Left hindlimb (tissue), 1 donor: ENCODE results near the gene GPC6.

ENCODE experiments used
- DNase-seq: peaks from one replicate; pipeline ENCODE4 v3.0.0-alpha.2; 2018

GPC6 gene

DNA sequence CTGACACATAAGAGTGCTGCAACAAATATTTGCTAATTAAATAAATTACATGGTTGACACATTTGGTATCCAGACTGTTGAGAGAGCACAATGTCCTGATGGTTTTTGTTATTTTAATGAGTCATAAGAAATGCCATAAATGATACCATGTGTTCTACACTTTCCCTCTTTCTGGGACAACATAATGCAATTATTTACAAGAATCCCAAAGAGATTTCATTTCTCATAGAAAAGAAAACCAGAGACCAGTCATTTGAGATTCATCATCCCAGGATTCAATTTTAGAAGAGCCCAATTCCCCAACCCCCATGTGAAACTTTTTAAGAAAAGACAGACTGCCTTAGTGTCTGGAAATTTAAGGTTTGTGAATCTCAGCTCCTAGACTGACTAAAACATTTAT, 853.3 kb downstream of the GPC6 start:
- no peak for DNase-seq

DNA sequence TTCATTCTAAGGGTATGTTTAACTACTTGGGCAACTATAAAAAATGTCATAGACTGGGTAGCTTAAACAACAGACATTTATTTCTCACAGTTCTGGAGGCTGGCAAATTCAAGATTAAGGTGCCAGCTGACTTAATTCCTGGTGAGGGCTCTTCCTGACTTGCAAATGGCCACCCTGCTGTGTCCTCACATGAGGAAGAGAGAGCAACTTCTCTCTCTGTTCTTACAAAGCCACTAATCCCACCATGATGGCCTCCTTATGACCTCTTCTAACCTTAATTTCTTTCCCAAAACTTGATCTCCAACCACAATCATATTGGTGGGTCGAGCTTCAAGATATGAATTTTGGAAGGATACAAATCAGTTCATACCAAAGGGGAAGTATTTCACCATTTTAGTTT, 853.9 kb downstream of the GPC6 start:
- no peak for DNase-seq

DNA sequence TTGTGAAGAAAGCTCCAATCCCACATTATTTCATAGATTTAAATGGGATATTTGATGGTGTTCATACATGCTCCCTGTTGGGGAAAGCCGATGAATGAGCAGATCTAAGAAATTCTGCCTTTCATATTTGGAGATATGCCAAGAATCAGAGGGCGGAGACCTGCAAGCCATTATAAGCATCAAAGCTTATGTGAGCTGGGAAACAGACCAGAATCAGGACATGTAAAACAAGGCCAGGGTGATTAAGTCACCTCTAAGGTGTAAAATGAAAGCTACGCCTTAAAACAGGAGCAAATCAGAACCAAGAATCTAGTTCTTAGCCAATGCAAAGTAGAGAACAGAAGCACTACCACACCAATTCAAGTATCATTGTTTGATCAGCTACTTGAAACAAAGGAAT, 860.5 kb downstream of the GPC6 start:
- no peak for DNase-seq

DNA sequence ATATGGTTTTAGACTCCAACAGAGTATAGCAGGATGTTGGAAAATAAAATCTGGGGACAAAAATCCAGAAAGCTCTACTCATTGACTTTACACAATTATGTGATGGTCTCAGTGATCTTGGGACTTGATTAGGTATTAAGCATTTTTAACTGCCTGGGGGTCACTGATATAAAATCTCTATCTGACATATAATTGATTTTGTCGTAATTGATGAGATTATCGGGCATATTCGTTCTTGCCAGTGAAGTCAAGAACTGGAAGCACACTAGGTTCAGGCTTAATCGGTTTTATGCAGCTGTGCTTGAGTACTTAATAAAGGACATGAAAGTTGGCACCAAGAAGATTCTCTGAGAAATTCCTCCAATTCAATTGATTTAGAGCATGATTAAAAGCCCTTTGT, 862.1 kb downstream of the GPC6 start:
- DNase-seq, result no peak

GRCh38 chr13:94090773-94091480, 864.3 kb downstream of the GPC6 start:
- DNase-seq, result no peak

DNA sequence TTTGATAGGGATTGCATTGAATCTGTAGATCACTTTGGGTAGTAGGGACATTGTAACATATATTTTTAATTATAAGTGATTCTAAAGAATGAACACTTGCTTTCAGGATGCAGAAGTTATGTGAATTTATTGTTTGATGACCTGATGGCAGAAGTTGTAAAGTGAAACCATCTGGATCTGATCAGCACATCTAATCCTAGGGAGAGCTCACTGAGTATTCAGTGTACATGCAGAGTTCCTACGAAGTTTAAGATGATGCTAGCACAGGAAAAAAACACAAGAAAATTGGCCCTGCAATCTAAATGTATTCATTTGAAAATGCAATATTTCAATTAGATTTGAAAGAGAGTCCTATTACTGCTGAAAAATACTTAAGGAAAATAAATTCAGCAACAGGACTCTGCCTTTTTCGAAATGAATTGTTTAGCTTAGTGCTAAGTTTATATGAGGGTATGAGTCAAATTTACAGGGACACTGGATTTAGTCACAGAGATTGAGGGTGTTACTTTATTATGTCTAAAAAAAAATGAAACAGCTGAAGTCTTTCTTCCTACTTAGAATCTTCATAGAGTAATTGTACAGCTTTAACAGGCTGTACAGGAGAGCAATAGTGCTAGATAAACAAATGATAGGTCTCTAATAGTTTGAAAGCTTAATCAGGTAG, 867.2 kb downstream of the GPC6 start:
- DNase-seq, result no peak

- DNase-seq, result no peak
Measured at GRCh38 chr13:94109715-94110374, 883.2 kb downstream of the GPC6 start.

- peak; percentile 29 for DNase-seq
Measured at GRCh38 chr13:94112227-94112626, 885.6 kb downstream of the GPC6 start.

DNA sequence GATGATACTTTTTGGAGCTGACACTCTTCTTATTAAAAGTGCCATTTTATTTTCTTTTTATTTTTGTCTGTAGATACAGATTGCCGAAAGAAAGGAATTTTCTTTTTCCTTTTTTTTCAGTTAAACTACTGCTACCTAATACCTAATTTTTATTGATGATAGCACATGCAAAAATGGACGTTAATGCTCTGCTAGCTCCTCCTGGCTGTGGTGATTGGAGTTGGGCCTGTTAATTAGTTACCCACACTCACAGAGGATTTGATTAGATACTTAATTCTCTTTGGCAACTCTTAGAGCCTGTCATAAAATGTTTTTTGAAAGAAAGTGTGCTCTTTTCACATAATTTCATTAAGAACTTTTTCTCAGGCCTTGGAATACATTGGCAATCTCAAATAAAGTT, 886.1 kb downstream of the GPC6 start:
- no peak for DNase-seq

DNA sequence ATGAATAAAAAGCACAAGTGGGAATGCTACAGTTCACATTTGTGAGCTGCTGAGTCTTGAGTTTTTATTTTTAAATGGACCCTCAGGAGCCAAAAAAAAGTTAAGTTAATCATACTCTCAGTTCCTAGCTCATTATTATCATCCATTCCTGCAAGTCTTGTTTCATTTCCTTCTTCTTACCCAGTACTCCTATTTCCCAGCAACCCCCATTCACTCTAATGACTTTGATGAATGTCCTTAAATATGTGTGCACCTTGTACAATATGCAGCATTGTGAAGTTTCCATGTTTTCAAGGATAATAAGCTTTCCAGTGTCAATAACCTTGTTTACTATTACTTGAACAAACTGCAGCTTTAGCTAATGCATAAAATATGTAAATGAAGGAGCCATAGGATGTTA, 886.6 kb downstream of the GPC6 start:
- no peak for DNase-seq

- no peak for DNase-seq
Measured at GRCh38 chr13:94114166-94114565, 887.6 kb downstream of the GPC6 start.

GRCh38 chr13:94115054-94115453, 888.4 kb downstream of the GPC6 start:
- DNase-seq, result no peak

DNA sequence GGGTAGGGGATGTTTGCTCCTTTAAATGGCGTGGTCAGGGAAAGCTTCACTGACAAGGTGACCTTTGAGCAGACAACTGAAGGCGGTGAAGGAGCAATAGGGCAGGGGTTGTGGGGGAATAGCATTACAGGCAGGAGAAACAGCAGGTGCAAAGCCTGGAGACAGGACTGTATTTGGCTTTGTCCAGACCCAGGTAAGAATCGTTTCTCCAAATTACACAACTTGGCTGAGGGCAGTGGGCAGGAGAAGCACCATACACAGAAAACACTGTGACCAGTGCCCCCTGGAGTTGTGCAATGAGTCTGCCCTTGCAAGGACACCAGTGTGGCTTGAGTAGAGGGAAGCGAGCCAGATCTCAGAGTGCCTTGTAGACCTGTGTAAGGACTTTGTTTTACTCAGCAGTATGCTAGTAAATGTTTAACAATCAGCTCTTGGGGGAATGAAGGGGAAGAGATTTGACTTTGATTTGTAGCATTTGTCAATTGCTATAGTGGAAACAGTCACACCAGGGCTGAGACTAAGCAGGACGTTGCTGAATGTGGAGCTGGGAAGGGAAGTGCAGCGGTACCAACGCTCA, 892.8 kb downstream of the GPC6 start:
- DNase-seq, result no peak

GRCh38 chr13:94120878-94121277, 894.3 kb downstream of the GPC6 start:
- DNase-seq, result no peak

- DNase-seq, result no peak
Measured at GRCh38 chr13:94121686-94122085, 895.1 kb downstream of the GPC6 start.

GRCh38 chr13:94122300-94122915, 895.8 kb downstream of the GPC6 start:
- no peak for DNase-seq

DNA sequence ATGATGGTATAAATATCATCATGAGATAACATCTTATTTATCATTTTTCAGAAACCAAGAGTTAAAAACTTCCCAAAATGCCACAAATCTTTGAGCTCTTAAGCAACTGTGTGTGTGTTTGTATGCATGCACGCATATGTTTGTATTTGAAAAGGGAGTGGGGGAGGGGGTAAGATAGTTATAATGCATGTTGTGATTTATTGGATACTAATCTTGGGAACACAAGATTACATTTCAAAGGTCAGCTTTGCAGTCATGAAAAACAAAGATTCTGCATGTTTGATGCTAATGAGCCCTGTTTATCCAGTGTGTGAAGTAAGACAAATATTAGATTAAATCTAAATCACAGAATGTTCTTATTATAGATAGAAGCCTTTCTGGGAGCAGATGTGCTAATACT, 897.0 kb downstream of the GPC6 start:
- no peak for DNase-seq

- DNase-seq, result no peak
Measured at GRCh38 chr13:94128430-94128829, 901.8 kb downstream of the GPC6 start.

DNA sequence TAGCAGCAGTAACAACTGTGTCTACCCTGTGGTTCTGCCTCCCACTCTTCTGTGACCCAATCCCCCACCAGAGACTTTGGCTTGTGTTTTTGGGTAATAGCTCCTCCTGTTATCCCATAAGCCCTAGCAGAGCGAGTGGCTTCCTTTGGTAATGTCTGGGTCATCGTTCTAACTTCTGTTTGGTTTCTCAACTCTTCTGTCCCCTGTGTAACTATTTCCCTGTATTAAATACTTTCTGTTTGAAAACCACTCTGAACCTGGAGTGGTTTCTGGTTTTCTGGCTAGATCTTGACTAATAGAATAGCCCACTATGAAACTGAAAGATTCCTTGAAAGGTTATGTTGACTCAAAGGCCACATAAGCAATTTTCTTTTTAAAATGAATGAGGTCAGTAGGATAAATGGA, 902.9 kb downstream of the GPC6 start:
- no peak for DNase-seq

DNA sequence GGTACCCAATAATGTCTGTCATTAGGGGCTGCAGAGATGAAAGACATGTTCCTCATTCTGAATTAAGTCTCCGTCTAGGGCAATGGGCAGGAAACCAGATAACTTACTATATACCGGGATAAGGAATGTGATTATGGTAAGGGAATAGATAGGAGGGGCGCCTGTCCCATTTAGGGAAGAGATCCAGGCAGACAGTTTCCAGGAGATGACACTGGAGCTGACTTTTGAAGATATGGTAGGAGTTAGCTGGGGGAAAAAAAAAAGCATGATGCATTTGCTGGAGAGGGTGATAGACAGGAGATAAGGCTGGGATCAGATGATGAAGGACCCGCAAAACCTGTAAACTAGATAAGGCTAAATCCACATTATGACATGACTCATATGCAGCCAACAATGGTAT, 912.2 kb downstream of the GPC6 start:
- no peak for DNase-seq

DNA sequence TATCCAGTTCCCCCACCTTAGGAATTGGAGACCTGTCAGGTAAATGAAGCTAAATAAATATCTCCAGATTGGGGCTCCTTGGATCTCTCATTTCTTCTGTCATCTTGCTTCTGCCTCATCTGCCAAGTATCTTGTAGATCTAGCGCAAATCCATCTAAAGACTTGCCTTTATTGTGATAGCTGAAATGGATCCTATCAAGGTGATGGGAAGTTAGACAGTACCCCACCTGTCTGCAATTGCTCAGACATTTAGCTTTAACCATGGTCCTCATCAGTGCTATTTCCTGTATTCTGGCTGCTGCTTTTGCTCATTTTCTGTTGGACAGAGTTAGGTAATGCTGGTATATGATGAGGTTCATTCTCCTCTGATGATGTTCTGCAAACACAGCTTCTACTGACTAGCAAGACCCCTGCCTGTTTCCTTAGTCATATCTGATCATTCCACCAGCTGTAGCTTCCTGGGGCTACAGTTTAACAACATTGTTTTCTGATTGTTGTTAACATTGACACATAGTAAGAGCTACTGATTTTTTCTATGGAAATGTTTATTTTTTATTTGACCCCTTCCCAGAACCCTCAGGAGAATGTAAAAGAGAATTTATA, 912.9 kb downstream of the GPC6 start:
- DNase-seq, result no peak

- no peak for DNase-seq
Measured at GRCh38 chr13:94140027-94140426, 913.4 kb downstream of the GPC6 start.

- DNase-seq, result no peak
Measured at GRCh38 chr13:94140511-94140910, 913.9 kb downstream of the GPC6 start.
